Measurements from ENCODE around the gene PCDHGA6. TPM values are rescaled to one million over a fixed set of nuclear protein-coding genes. Genes with fewer than 3 reads are reported as not detected.

The PCDHGA6 gene
- total RNA-seq, 1 donor from 2014 or later = 0.60 TPM

DNA sequence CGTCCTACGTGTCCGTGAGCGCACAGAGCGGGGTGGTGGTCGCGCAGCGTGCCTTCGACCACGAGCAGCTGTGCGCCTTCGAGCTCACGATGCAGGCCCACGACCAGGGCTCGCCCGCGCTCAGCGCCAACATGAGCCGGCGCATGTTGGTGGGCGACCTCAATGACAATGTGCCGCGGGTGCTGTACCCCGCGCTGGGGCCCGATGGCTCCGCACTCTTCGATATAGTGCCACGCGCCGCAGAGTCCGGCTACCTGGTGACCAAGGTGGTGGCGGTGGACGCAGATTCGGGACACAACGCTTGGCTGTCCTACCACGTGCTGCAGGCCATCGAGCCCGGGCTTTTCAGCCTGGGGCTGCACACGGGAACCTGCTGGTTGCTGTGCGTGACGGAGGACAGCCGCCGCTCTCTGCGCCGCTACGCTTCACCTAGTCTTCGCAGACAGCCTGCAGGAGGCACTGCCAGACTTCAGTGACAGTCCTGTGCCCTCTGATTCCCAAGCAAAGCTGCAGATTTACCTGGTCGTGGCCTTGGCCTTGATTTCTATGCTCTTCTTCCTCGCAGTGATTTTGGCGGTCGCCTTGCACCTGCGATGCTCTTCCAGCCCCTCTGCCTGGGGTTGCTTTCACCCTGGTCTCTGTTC lies 54.2 kb downstream of the PCDHGA6 start:
- no peaks in the 10 kb centered on the region for H3K27me3 Mint-ChIP-seq
- H3K36me3 Mint-ChIP-seq (ENCODE audit: insufficient read depth) = peaks cover 65% of the 10 kb centered on the region
- peaks cover 55% of the 10 kb centered on the region for H3K9me3 Mint-ChIP-seq (ENCODE audit: low read depth)
- H3K4me1 Mint-ChIP-seq (ENCODE audit: low read depth) = no peaks in the 10 kb centered on the region
- no peak for DNase-seq (ENCODE audit: low spot score, unreplicated experiment)
- peak overlapping the region; percentile 79 for H3K27ac Mint-ChIP-seq
- TF ChIP-seq, protein P1, sequence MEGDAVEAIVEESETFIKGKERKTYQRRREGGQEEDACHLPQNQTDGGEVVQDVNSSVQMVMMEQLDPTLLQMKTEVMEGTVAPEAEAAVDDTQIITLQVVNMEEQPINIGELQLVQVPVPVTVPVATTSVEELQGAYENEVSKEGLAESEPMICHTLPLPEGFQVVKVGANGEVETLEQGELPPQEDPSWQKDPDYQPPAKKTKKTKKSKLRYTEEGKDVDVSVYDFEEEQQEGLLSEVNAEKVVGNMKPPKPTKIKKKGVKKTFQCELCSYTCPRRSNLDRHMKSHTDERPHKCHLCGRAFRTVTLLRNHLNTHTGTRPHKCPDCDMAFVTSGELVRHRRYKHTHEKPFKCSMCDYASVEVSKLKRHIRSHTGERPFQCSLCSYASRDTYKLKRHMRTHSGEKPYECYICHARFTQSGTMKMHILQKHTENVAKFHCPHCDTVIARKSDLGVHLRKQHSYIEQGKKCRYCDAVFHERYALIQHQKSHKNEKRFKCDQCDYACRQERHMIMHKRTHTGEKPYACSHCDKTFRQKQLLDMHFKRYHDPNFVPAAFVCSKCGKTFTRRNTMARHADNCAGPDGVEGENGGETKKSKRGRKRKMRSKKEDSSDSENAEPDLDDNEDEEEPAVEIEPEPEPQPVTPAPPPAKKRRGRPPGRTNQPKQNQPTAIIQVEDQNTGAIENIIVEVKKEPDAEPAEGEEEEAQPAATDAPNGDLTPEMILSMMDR (IDR thresholded peaks at IDR 0.05; ENCODE audit: unreplicated experiment) = no peak
- no peak overlapping the region for H3K4me3 Mint-ChIP-seq (ENCODE audit: low read depth)

Other genes with a start within 250 kb of the PCDHGA6 start
- gene PCDHB5, start 238.7 kb upstream of the PCDHGA6 start, total RNA-seq = 29.4 and 32.4 TPM in 2 replicates
- gene PCDHB6, start 223.8 kb upstream of the PCDHGA6 start, total RNA-seq = 2.4 and 2.7 TPM in 2 replicates
- 0.93 and 1.1 TPM in 2 replicates for gene PCDHB7, start 201.2 kb upstream of the PCDHGA6 start, total RNA-seq
- gene PCDHB8, start 196.1 kb upstream of the PCDHGA6 start, total RNA-seq = 2.0 and 2.8 TPM in 2 replicates
- gene PCDHB16, start 191.5 kb upstream of the PCDHGA6 start, total RNA-seq = 11.9 and 14.3 TPM in 2 replicates
- gene PCDHB9, start 186.7 kb upstream of the PCDHGA6 start, total RNA-seq = 7.5 and 8.0 TPM in 2 replicates
- gene PCDHB10, start 181.5 kb upstream of the PCDHGA6 start, total RNA-seq = 5.5 and 7.2 TPM in 2 replicates
- 4.7 and 5.9 TPM in 2 replicates for gene PCDHB11, start 174.3 kb upstream of the PCDHGA6 start, total RNA-seq
- 5.4 and 7.2 TPM in 2 replicates for gene PCDHB12, start 165.2 kb upstream of the PCDHGA6 start, total RNA-seq
- gene PCDHB13, start 160.0 kb upstream of the PCDHGA6 start, total RNA-seq = 6.8 and 7.4 TPM in 2 replicates
- gene PCDHB14, start 150.5 kb upstream of the PCDHGA6 start, total RNA-seq = 7.9 and 8.0 TPM in 2 replicates
- gene PCDHB15, start 128.5 kb upstream of the PCDHGA6 start, total RNA-seq = 8.3 and 9.5 TPM in 2 replicates
- 1.1 and 1.2 TPM in 2 replicates for gene SLC25A2, start 69.8 kb upstream of the PCDHGA6 start, total RNA-seq
- gene TAF7, start 53.1 kb upstream of the PCDHGA6 start, total RNA-seq = 90.9 and 95.6 TPM in 2 replicates
- 1.1 and 1.3 TPM in 2 replicates for gene PCDHGA1, start 43.4 kb upstream of the PCDHGA6 start, total RNA-seq
- 0.72 and 1.1 TPM in 2 replicates for gene PCDHGA2, start 35.1 kb upstream of the PCDHGA6 start, total RNA-seq
- gene PCDHGA3, start 30.1 kb upstream of the PCDHGA6 start, total RNA-seq = 0.80 and 0.81 TPM in 2 replicates
- gene PCDHGB1, start 23.8 kb upstream of the PCDHGA6 start, total RNA-seq = 2.3 TPM in 2 replicates
- gene PCDHGA4, start 18.9 kb upstream of the PCDHGA6 start, total RNA-seq = 0.96 and 1.2 TPM in 2 replicates
- gene PCDHGB2, start 13.9 kb upstream of the PCDHGA6 start, total RNA-seq = 0.80 and 0.89 TPM in 2 replicates
- 0.69 and 0.71 TPM in 2 replicates for gene PCDHGA5, start 9.7 kb upstream of the PCDHGA6 start, total RNA-seq
- 0.60 and 0.73 TPM in 2 replicates for gene PCDHGB3, start 3.6 kb upstream of the PCDHGA6 start, total RNA-seq
- gene PCDHGA7, start 8.9 kb downstream of the PCDHGA6 start, total RNA-seq = 0.41 and 0.49 TPM in 2 replicates
- 16.1 and 17.0 TPM in 2 replicates for gene PCDHGB4, start 13.8 kb downstream of the PCDHGA6 start, total RNA-seq
- 1.5 and 1.9 TPM in 2 replicates for gene PCDHGA8, start 18.7 kb downstream of the PCDHGA6 start, total RNA-seq
- gene PCDHGB5, start 24.1 kb downstream of the PCDHGA6 start, total RNA-seq = 4.0 and 4.2 TPM in 2 replicates
- gene PCDHGA9, start 28.9 kb downstream of the PCDHGA6 start, total RNA-seq = 1.5 and 1.8 TPM in 2 replicates
- 23.1 and 24.0 TPM in 2 replicates for gene PCDHGB6, start 34.1 kb downstream of the PCDHGA6 start, total RNA-seq
- 14.3 and 14.6 TPM in 2 replicates for gene PCDHGA10, start 39.1 kb downstream of the PCDHGA6 start, total RNA-seq
- gene PCDHGB7, start 43.8 kb downstream of the PCDHGA6 start, total RNA-seq = 6.0 and 8.0 TPM in 2 replicates
- 3.1 and 3.3 TPM in 2 replicates for gene PCDHGA11, start 47.2 kb downstream of the PCDHGA6 start, total RNA-seq
- gene PCDHGA12, start 56.6 kb downstream of the PCDHGA6 start, total RNA-seq = 2.9 and 3.2 TPM in 2 replicates
- 25.8 and 29.7 TPM in 2 replicates for gene PCDHGC3, start 102.1 kb downstream of the PCDHGA6 start, total RNA-seq
- gene PCDHGC4, start 111.1 kb downstream of the PCDHGA6 start, total RNA-seq = 3.0 and 3.8 TPM in 2 replicates
- gene PCDHGC5, start 115.2 kb downstream of the PCDHGA6 start, total RNA-seq = 1.2 and 1.3 TPM in 2 replicates
- 63.5 and 74.3 TPM in 2 replicates for gene DIAPH1, start 245.1 kb downstream of the PCDHGA6 start, total RNA-seq

Data from progenitor cell of endocrine pancreas (in vitro differentiated cells).